HT-29 (cell line): ENCODE results near the gene ZG16B. TPM values are rescaled to one million over a fixed set of nuclear protein-coding genes. Genes with fewer than 3 reads are reported as not detected.

ENCODE experiments used
- DNase-seq: peaks from one replicate; pipeline ENCODE4 v3.0.0-alpha.2; 2015; ENCODE audit warnings: low spot score
- total RNA-seq: library from RNA; depleted of rRNA; stranded (reverse); fragments of >200 nt; shearing (Covaris generic); gene quantifications from 2 replicates; pipeline ENCODE4 v1.2.3, GENCODE V29; 2014

The ZG16B gene
- total RNA-seq, 1 experiment from 2014 or later: 23.3 TPM

- DNase-seq: no peak
Observed at GRCh38 chr16:2845116-2845515, 15.0 kb downstream of the ZG16B start.

- peak; percentile 84 for DNase-seq
Observed at GRCh38 chr16:2846511-2847310, 16.6 kb downstream of the ZG16B start.

- no peak for DNase-seq
Observed at GRCh38 chr16:2848933-2849725, 19.0 kb downstream of the ZG16B start.

DNA sequence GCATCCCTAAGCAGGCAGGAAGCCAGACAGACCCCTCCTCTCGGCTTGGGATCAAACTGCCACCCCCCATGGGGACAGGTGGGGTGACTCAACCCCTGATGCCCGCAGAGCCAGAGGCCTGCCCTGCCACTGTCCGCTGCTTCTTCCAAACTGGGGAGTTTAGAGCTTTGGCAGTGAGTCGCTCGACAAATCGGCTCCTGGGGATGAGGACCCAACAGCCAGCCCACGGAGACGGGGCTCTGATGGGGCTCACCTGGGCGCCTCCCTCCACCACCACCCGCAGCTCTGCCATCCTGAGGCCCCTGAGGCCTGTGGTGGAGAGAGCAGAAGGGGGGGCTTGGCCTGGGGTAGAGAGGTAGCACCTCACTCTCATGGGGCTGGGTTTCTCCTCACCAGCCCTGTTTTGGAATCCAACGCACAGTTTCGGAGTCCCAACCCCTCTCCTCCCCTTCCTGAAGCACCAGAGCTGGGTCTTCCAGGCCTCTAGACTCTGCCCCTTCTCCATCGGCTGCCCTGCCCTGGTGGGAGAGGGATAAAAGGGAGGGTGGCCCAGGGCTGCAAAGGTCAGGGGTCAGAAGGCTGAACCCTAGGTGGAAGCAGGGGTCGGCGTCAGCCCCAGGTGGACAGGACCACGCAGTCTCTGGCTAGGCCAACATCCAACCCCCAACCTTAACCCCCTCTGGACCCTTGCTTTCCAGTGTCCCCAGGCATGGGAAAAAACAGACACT lies 22.1 kb downstream of the ZG16B start:
- DNase-seq: no peak

GRCh38 chr16:2852731-2853507 lies 22.8 kb downstream of the ZG16B start:
- DNase-seq: no peak

- DNase-seq: no peak
Observed at GRCh38 chr16:2853531-2854073, 23.5 kb downstream of the ZG16B start.

DNA sequence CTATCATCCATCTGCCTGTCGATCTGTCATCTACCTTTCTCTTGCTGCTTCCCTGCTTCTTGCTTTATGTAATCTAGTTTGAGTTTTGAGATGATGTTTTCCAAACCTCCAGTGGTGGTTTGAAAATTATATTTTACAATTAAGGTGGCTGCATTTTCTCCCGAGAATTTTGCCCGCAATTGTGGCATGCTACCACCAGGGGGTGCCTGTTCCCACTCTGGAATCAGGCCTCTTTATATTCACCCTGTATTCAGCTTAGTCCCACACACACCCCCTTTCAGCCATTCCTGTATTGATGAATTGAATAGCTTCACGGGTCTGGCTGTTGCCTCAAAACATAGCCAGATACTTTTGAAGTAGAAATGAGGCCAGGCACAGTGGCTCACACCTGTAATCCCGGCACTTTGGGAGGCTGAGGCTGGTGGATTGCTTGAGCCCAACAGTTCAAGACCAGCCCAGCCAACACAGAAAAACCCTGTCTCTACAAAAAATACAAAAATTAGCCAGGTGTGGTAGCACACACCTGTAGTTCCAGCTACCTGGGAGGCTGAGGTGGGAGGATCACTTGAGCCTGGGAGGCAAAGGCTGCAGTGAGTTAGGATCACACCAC lies 24.7 kb downstream of the ZG16B start:
- DNase-seq: peak; percentile 58

DNA sequence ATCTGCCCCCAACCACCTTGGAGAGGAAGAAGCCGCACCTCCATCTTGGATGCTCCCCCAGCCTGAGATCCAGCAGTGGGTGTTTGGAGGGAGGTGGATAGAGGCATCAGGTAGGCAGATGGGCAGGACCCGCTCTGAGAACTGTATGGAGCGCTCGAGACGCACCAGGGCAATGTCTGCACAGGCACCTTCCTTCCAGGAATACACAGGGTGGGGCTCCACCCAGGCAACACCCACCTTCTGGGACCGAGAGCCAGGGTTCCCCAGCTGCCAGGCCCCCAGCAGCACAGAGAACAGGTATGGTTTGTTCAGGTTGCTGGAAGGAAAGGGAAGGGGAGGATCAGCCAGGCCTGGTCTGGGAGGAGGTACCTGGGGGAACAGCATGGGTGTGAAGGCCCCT lies 25.4 kb downstream of the ZG16B start:
- DNase-seq: no peak

GRCh38 chr16:2856061-2856670 lies 26.1 kb downstream of the ZG16B start:
- peak; percentile 86 for DNase-seq

GRCh38 chr16:2856686-2857450 lies 26.8 kb downstream of the ZG16B start:
- no peak for DNase-seq

- DNase-seq: peak; percentile 90
Observed at GRCh38 chr16:2857451-2858244, 27.5 kb downstream of the ZG16B start, which contains the start of gene PRSS22. Gene PRSS22 (minus strand): TSS chr16:2858170. CDS start chr16:2858104, 66 bp downstream.

GRCh38 chr16:2858245-2859025 lies 28.3 kb downstream of the ZG16B start:
- peak; percentile 94 for DNase-seq

- no peak for DNase-seq
Observed at GRCh38 chr16:2859686-2860265, 29.7 kb downstream of the ZG16B start.

DNA sequence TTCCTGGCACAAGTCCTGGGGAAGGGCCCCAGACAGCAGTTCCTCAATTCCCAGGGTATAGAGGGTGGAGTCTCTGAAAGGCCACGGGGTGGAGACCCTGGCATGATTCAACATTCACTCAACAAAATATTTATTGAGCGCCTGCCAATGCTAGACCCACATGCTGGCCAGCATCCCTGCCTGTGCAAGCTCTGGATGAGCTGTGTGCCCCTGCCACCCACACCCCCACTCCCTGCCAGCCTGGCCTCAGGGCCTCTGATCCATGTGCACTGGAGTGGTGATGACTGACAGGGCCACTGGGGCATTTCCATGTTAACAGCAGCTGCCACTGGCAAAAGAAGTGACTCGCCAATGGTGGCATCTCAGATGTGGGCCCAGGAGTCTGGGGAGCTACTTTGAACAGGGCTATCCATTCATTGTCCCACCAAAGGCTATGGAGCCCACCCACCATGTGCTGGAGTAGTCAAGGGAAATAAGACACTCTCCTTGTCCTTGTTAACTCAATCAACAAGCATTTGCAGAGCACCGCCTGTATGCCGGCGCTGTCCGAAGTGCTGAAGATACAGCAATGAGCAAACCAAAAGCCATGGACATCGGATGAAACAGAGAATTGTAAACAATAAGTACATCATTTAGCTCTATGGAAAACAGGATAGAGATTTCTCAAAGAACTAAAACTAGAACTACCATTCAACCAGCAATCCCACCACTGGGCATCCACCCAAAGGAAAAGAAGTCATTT lies 30.9 kb downstream of the ZG16B start:
- peak; percentile 38 for DNase-seq

GRCh38 chr16:2865651-2866050 lies 35.5 kb downstream of the ZG16B start:
- DNase-seq: no peak

DNA sequence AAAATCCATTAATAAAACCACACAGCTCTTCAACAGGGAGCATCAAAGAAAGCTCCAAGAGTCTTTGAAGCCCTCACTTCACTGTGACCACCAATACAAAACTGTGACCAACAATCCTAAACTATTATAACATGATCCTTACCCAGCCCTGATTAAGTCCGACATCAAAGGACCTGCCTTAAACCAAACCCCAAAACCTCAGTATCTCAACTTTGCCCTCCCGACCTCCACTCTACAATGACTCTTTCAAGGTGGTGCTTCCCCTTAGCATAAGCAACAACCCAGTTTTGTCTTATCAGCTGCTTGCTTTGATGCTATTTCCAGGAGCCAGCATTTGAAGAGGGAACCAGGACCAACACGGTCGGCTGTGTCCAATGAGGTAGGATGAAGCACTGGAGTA lies 36.3 kb downstream of the ZG16B start:
- no peak for DNase-seq

DNA sequence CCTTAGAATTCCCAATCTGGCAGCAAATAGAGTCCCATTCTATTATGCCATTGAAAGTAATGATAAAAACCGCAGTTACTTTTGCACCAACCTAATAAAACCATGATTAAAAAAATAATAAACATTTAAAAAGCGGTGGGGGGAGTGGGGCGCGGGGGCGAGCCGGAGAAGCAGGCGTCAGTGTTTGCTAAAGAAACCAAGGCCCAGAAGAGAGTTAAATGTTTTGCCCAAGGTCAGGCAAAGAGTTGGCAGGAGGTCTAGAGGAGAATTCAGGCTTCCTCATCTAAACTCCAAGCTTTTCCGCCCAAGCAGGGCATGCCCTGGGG lies 37.5 kb downstream of the ZG16B start:
- no peak for DNase-seq
